ENCODE measurements around the gene NAA30. TPM values are rescaled to one million over a fixed set of nuclear protein-coding genes. Genes with fewer than 3 reads are reported as not detected.
"Not testable (repeated sequence)": the region's sequence is repeated elsewhere in the genome, so short reads cannot be mapped to it uniquely, and the experiment has no call there.

The NAA30 gene
- 12.4 TPM for polyA plus RNA-seq (2013, experiment 1 of 2; ENCODE audit: insufficient read length)
- polyA plus RNA-seq (2013, experiment 2 of 2; ENCODE audit: insufficient read length) = 16.6 TPM

GRCh38 chr14:57390037-57390805 lies at the start of gene NAA30:
Gene NAA30 (plus strand): TSS chr14:57390586. CDS start chr14:57390958, 372 bp downstream.
- peak; percentile 94 for DNase-seq

DNA sequence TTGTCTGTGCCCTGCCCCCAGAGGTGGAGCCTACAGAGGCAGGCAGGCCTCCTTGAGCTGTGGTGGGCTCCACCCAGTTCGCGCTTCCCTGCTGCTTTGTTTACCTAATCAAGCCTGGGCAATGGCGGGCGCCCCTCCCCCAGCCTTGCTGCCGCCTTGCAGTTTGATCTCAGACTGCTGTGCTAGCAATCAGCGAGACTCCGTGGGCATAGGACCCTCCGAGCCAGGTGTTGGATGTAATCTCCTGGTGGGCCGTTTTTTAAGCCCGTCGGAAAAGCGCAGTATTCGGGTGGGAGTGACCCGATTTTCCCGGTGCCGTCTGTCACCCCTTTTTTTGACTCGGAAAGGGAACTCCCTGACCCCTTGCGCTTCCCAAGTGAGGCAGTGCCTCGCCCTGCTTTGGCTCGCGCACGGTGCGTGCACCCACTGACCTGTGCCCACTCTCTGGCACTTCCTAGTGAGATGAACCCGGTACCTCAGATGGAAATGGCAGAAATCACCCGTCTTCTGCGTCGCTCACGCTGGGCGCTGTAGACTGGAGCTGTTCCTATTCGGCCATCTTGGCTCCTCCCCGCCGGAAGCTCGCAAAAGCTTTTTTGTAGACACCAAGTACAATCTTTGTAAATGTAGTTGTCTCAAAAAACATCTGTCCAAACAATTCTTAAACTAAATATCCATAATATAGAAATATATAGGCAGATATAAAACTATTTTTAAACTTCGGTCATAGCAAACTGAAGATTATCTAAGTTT lies 46.7 kb upstream of the NAA30 start:
- DNase-seq = not testable (repeated sequence)

DNA sequence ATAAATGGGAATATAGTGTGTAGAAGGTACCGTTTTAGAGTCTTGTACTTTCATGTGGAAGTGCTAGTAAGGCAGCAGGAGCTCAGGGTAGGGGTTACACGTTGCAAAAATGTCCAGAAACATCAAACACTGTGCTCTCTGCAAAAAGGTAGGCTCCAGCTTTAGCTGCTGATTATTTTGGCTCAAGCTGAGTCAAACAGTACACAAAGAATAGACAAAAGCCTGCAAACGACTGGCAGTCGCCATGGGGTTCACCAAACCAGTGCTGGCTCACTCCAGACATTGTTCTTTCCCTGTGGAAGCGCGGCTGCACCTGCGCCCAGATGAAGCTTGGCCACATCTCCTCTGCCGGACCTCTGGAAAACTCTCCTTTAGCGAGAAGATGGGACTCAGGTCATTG lies 45.3 kb upstream of the NAA30 start:
- DNase-seq = no peak

- no peak for DNase-seq
Observed at GRCh38 chr14:57346741-57347140, 43.6 kb upstream of the NAA30 start.

- no peak for DNase-seq
Observed at GRCh38 chr14:57352396-57353170, 37.8 kb upstream of the NAA30 start.

DNA sequence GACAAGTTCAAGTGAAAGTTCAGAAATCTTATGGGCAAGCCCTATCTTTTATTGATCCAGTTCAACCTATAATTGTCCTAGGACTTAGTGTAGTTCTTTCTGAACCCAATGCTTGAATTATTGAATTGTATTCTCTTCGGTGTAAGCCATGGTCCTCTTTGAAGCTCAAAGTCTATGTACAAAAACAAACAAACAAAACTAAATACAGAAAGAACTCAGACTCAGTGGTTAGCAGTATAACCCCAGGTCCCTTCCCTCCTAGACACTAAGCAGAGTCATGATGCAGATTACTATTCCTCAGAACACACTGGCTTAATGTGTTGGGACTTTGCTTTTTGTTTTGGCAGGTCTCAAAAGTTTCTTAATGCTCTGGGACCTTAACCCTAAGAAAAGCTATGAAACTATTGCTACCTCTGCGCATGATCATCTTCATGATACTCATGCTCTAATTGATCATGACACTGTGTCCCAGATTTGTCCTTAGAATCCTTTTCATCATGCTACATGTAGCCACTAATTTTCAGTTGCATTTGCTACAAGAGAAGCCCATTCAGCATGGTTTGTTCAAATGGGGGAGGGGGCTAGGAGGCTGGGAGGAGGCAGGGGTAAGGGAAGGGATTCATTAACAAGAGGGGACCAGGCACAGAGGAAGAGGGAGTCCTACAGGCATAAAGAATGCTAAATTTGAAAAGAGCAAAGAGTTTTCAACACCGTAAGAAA lies 35.1 kb upstream of the NAA30 start:
- DNase-seq = no peak

GRCh38 chr14:57362361-57362760 lies 28.0 kb upstream of the NAA30 start:
- DNase-seq = no peak

DNA sequence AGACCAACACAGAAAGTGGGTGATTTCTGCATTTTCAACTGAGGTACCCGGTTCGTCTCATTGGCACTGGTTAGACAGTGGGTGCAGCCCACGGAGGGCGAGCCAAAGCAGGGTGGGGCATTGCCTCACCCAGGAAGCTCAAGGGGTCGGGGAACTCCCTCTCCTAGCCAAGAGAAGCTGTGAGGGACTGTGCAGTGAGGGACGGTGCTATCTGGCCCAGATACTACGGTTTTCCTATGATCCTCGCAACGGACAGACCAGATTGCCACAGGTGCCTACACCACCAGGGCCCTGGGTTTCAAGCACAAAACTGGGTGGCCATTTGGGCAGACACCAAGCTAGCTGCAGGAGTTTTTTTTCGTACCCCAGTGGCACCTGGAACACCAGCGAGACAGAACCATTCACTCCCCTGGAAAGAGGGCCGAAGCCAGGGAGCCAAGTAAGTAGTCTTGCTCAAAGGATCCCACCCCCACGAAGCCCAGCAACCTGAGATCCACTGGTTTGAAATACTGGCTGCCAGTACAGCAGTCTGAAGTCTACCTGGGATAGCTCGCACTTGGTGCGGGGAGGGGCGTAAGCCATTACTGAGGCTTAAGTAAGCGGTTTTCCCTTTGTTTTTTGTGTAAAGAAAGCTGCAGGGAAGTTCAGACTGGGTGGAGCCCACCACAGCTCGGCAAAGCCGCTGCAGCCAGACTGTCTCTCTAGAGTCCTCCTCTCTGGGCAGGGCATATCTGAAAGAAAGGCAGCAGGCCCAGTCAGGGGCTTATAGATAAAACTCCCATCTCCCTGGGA lies 25.5 kb upstream of the NAA30 start:
- DNase-seq = no peak

- DNase-seq = not testable (repeated sequence)
Observed at GRCh38 chr14:57370187-57370586, 20.2 kb upstream of the NAA30 start.

- DNase-seq = no peak
Observed at GRCh38 chr14:57371013-57371412, 19.4 kb upstream of the NAA30 start.

DNA sequence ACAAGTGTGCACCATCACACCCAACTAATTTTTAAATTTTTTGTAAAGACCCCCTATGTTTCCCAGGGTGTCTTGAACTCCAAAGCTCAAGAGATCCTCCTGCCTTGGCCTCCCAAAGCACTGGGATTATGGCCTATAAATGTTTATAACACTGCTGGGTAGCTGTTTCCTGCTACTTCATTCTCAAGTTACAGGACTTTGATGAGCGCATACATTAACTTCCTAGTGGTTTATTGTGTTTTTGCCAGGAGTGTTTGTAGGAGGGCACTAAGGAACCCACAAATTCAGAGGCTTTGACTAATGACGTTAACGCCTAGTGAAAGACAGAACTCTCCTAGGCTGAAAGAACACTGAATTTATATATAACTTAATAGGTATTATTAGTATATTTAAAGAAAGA lies 15.2 kb upstream of the NAA30 start:
- no peak for DNase-seq

DNA sequence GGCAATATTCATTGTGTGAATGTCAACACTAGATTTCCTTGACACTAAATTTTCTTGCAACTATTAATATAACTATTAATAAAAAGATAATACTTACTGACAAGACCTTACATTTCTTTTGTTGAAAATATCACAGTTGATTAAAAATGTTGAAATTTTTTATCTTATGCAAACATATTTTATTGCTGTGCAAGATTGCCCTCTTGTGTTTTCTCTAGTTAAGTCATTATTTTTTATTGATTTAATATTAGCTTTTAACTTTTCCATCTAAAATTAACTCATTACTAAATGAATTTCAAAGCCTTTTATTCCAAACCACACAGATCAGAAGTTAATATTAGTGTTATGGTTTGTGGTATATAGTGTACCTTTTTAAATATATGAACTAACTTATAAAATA lies 11.7 kb upstream of the NAA30 start:
- no peak for DNase-seq

DNA sequence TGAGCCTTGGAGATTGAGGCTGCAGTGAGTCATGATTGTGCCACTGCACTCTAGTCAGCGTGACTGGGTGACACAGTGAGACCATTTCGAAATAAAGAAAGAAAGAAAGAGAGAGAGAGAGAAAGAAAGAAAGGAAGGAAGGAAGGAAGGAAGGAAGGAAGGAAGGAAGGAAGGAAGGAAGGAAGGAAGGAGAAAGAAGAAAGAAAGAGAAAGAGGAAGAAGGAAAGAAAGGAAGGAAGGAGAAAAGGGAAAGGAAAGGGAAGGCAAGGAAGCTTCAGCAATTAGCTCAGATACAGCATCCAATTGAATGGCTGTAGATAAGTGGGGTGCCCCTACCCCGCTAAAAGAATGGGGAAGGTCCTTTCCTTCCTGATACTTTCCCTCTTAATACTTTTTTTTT lies 9.5 kb upstream of the NAA30 start:
- no peak for DNase-seq

GRCh38 chr14:57382283-57382682 lies 8.1 kb upstream of the NAA30 start:
- peak; percentile 85 for DNase-seq

GRCh38 chr14:57383125-57383745 lies 7.2 kb upstream of the NAA30 start:
- DNase-seq = no peak

- DNase-seq = no peak
Observed at GRCh38 chr14:57388067-57388466, 2.3 kb upstream of the NAA30 start.

DNA sequence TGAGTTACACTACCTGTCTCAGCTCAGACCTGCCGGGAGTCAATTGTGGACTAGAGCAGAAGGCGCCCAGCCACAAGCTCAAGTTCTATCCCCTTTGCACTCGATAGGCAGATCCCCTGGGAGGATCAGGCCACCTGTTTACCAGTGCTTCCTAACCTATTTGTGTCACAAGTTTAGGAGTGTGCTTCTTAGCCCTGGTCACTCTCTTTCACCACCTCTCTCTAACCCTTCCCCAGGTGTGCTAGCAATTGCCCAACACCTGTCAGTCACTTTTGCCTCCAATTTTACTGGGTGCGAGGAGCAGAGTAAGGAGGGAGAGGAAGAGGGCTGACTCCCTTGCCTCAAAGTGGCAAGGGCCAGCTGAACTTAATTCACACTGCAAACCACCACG lies 745 bp upstream of the NAA30 start:
- no peak for DNase-seq

DNA sequence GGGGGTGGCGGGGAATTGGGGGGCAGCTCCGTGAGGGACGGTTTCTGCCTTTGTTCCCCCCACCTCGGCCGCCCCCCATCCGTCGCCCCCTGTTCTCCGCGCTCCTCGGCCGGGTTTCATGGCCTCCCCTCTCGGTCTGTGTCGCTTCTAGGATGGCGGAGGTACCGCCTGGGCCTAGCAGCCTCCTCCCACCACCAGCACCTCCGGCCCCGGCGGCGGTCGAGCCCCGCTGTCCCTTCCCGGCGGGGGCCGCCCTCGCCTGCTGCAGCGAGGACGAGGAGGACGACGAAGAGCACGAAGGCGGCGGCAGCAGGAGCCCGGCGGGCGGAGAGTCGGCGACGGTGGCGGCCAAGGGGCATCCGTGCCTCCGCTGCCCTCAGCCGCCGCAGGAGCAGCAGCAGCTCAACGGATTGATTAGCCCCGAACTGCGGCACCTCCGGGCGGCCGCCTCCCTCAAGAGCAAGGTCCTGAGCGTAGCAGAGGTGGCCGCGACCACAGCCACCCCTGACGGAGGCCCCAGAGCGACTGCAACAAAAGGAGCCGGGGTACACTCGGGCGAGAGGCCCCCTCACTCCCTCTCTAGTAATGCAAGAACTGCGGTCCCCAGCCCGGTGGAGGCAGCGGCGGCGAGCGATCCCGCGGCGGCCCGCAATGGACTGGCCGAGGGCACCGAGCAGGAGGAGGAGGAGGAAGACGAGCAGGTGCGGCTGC lies 575 bp downstream of the NAA30 start:
- DNase-seq = peak; percentile 37

DNA sequence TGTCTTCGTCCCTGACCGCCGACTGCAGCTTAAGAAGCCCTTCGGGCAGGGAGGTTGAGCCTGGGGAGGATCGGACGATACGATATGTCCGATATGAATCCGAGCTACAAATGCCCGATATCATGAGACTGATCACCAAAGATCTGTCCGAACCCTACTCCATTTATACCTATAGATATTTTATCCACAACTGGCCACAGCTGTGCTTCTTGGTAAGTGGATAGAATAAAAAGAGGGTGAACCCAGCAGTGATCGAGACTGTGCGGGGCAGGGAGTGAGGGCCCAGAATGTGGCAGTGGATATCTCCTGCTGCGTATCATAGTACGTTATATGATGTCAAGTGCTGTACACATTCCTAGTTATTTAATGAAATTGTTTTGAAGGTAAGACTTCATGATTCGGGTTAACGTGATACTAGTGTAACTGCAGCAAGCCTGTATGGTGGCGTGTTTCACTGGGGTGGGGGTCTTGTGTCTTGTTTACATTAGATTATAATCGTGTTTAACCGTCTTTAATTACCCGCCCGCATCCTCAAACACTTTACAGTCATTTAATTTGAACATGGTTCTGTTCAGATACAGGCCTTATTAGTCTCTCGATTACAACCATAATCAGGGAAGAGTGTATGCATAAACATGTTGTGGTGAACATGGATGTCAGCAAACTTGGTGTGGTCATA lies 1.3 kb downstream of the NAA30 start:
- no peak for DNase-seq

DNA sequence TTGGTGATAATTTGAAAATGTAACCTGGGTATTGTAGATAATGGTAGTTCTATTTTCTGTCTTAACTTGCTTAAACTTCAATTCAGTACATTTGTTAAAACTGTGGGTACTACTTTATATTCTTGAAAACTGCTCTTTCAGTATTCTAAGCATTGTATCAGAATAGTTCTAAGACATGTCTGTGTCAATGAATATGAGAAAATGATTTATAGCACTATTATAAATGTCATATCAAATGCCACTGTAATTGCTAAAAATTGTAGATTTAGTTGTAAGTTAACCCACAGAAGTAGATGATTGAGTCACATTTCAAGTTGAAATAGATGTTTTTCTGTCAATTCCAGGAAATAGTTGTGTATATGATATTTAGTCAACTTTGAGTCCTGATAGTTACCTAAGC lies 2.4 kb downstream of the NAA30 start:
- DNase-seq = no peak
